Thyroid gland (tissue), 4 donors: Measurements from ENCODE around the gene FGD3.

ENCODE experiments used
- CTCF ChIP-seq, 6 experiments: fragments of 200-600 bp in 3 of 6; fragments of 450-650 bp in 3 of 6; sonication (generic) in 3 of 6; IDR thresholded peaks; one replicate each; pipeline ENCODE4 v1.5.1; 2016 to 2019; ENCODE audit warnings: antibody characterized with exemption in 6 of 6, mild to moderate bottlenecking in 2 of 6, inconsistent platforms in 1 of 6, moderate library complexity in 1 of 6
- POLR2A ChIP-seq, 2 donors: fragments of 450-650 bp; IDR thresholded peaks; one replicate each; pipeline ENCODE4 v1.6.1; 2017; ENCODE audit warnings: antibody characterized with exemption in 2 of 2, mild to moderate bottlenecking in 2 of 2, moderate library complexity in 1 of 2

- TF ChIP-seq POLR2A (IDR thresholded peaks at IDR 0.05) (no peak), CTCF (IDR thresholded peaks at IDR 0.05) (no peak)
These were observed 13.4 kb downstream of the FGD3 start for GRCh38 chr9:92960561-92961290.
